Measurements from ENCODE around the gene SOX6. TPM values are rescaled to one million over a fixed set of nuclear protein-coding genes. Genes with fewer than 3 reads are reported as not detected.
A peak's percentile ranks its signal among the peaks of the same experiment; 100 is the strongest.

Gene SOX6
- total RNA-seq, 1 experiment from 2014 or later, result not detected

DNA sequence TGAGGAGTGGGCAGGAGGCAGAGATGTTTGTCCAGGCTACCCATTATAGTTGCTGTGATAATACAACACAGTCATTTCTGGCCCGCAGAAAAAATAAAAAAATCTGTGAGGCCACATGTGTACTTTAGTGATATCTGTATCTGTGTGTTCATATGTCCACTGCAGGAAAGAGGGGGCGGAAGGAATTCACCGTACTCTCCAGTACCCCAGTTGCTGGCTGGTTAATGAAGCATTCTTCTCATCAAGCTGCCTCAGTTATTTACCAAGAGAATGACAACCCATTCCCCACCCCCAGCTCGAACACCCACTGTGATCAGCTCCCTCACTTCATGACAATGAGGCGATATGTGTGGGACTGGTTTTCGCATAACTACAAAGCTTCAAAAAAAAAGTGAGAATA, 309.3 kb downstream of the SOX6 start:
- H2AFZ ChIP-seq (ENCODE audit: low read length), result no peak overlapping the region
- Mint-ChIP-seq H3K27me3 (ENCODE audit: low read depth) (no peaks in the 10 kb centered on the region; the same call in none of the 2 replicates), H3K4me3 (no peak overlapping the region)

More for the DNA sequence above, 309.3 kb downstream of the SOX6 start:
- no peaks in the 10 kb centered on the region for H3K9me3 ChIP-seq (ENCODE audit: control insufficient read depth, low read depth, low read length)
- no peak overlapping the region for H4K5ac ChIP-seq (ENCODE audit: insufficient read length, low read depth, low read length)
- H3K79me1 ChIP-seq (ENCODE audit: insufficient read depth, low read depth, low read length, poor library complexity, severe bottlenecking), result no peaks in the 10 kb centered on the region
- no peak overlapping the region for H2BK15ac ChIP-seq (ENCODE audit: low read depth, low read length)
- H2BK5ac ChIP-seq (ENCODE audit: insufficient read length, low read length), result no peak overlapping the region
- no peak overlapping the region for H2AK5ac ChIP-seq (ENCODE audit: insufficient read length, low read length)
- H3K27me3 ChIP-seq (ENCODE audit: insufficient read depth, low read length), result no peaks in the 10 kb centered on the region
- no peak overlapping the region for H3K18ac ChIP-seq (ENCODE audit: insufficient read length, low read depth, low read length)
- H3K4me1 ChIP-seq (ENCODE audit: insufficient read depth, low read length), result peaks cover 6% of the 10 kb centered on the region; the same call in 1 of the 2 replicates
- H2BK20ac ChIP-seq (ENCODE audit: low read depth, low read length, poor library complexity, severe bottlenecking), result no peak overlapping the region
- H3K4me2 ChIP-seq (ENCODE audit: insufficient read depth, insufficient read length, low read length), result no peak overlapping the region
- H4K20me1 ChIP-seq (ENCODE audit: control insufficient read depth, insufficient read depth, insufficient read length), result no peaks in the 10 kb centered on the region
- no peak overlapping the region for H2BK120ac ChIP-seq (ENCODE audit: low read depth, low read length, poor library complexity, severe bottlenecking)
- DNase-seq, result no peak
- H3K14ac ChIP-seq (ENCODE audit: insufficient read depth, low read length), result no peak overlapping the region
- H3K27ac ChIP-seq (ENCODE audit: insufficient read length, low read depth, low read length), result no peak overlapping the region
- H3K9me3 Mint-ChIP-seq, result no peaks in the 10 kb centered on the region
- no CpG with 5 or more reads among the region's 6 CpGs for WGBS (ENCODE audit: extremely low coverage, insufficient read length, low lambda C conversion rate)
- TF ChIP-seq, protein P1, sequence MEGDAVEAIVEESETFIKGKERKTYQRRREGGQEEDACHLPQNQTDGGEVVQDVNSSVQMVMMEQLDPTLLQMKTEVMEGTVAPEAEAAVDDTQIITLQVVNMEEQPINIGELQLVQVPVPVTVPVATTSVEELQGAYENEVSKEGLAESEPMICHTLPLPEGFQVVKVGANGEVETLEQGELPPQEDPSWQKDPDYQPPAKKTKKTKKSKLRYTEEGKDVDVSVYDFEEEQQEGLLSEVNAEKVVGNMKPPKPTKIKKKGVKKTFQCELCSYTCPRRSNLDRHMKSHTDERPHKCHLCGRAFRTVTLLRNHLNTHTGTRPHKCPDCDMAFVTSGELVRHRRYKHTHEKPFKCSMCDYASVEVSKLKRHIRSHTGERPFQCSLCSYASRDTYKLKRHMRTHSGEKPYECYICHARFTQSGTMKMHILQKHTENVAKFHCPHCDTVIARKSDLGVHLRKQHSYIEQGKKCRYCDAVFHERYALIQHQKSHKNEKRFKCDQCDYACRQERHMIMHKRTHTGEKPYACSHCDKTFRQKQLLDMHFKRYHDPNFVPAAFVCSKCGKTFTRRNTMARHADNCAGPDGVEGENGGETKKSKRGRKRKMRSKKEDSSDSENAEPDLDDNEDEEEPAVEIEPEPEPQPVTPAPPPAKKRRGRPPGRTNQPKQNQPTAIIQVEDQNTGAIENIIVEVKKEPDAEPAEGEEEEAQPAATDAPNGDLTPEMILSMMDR (conservative IDR thresholded peaks at IDR 0.05), result no peak
- no peak overlapping the region for H3K56ac ChIP-seq (ENCODE audit: insufficient read length, low read depth, low read length)
- no peak overlapping the region for H3T11ph ChIP-seq (ENCODE audit: low read length)
- H4K91ac ChIP-seq (ENCODE audit: insufficient read length, low read depth, low read length), result no peak overlapping the region
- H3K36me3 Mint-ChIP-seq (ENCODE audit: insufficient read depth in 1 of 3, low read depth in 3 of 3), result no peaks in the 10 kb centered on the region
- H3K27ac Mint-ChIP-seq, result peak overlapping the region in 1 of 3 experiments; percentile 68; a peak in 1 of 7 replicates
- H3K79me2 ChIP-seq (ENCODE audit: insufficient read depth, low read length), result no peaks in the 10 kb centered on the region
- no peak overlapping the region for H4K8ac ChIP-seq (replicated peaks; ENCODE audit: insufficient read length, low read depth, low read length)
- no peak overlapping the region for H3K9ac ChIP-seq (ENCODE audit: extremely low read depth, insufficient read length, low read length)
- no peak overlapping the region for H2BK12ac ChIP-seq (ENCODE audit: insufficient read length, low read depth, low read length)
- peaks cover 23 to 28% of the 10 kb centered on the region in 2 experiments for H3K4me1 Mint-ChIP-seq
- no peaks in the 10 kb centered on the region for H3K23me2 ChIP-seq (ENCODE audit: insufficient read length, low read depth, low read length, poor library complexity, severe bottlenecking)
- H3K23ac ChIP-seq (ENCODE audit: insufficient read length, low read depth, low read length), result no peak overlapping the region
- H3K4ac ChIP-seq (ENCODE audit: low read depth, low read length), result no peak overlapping the region
